Neural cell (in vitro differentiated cells): Measurements from ENCODE around the gene TMEM259.

Source experiments
- CTCF ChIP-seq: fragments of 450-650 bp; IDR thresholded peaks from 2 replicates; pipeline ENCODE4 v1.5.1; 2014; ENCODE audit warnings: antibody characterized with exemption, mild to moderate bottlenecking, moderate library complexity; ENCODE audit not compliant: poor library complexity, severe bottlenecking
- EP300 ChIP-seq: fragments of 450-650 bp; conservative IDR thresholded peaks from 2 replicates; pipeline ENCODE4 v1.6.1; 2014; ENCODE audit warnings: antibody characterized with exemption, mild to moderate bottlenecking, moderate library complexity; ENCODE audit not compliant: poor library complexity, severe bottlenecking
- EZH2 ChIP-seq: fragments of 200-600, 300-800 bp; shearing (Covaris generic), sonication (generic); IDR thresholded peaks from 2 replicates; pipeline ENCODE4 v1.6.1; 2014; ENCODE audit warnings: antibody characterized with exemption, low read length, borderline replicate concordance, mild to moderate bottlenecking; ENCODE audit not compliant: insufficient read depth, poor library complexity, severe bottlenecking
- MXI1 ChIP-seq: fragments of 450-650 bp; conservative IDR thresholded peaks from 2 replicates; pipeline ENCODE4 v1.6.1; 2014; ENCODE audit warnings: antibody characterized with exemption, mild to moderate bottlenecking; ENCODE audit not compliant: poor library complexity, severe bottlenecking
- POLR2AphosphoS5 ChIP-seq: IDR thresholded peaks from 2 replicates; pipeline ENCODE4 v1.6.1; 2012
- RAD21 ChIP-seq: fragments of 450-650 bp; conservative IDR thresholded peaks from 2 replicates; pipeline ENCODE4 v1.6.1; 2014; ENCODE audit warnings: antibody characterized with exemption, mild to moderate bottlenecking, moderate library complexity
- REST ChIP-seq: IDR thresholded peaks from 2 replicates; pipeline ENCODE4 v1.6.1; 2012; ENCODE audit warnings: borderline replicate concordance
- SMC3 ChIP-seq: fragments of 450-650 bp; conservative IDR thresholded peaks from 2 replicates; pipeline ENCODE4 v1.6.1; 2014; ENCODE audit warnings: antibody characterized with exemption, mild to moderate bottlenecking, moderate library complexity; ENCODE audit not compliant: poor library complexity
- TAF1 ChIP-seq: IDR thresholded peaks from 2 replicates; pipeline ENCODE4 v1.6.1; 2012; ENCODE audit warnings: low read depth

- TF ChIP-seq EZH2 (no peak), CTCF (no peak), MXI1 (no peak), EP300 (no peak), POLR2AphosphoS5 (no peak), RAD21 (no peak), TAF1 (no peak), REST (no peak), SMC3 (no peak)
These were observed 47.0 kb downstream of the TMEM259 start for GRCh38 chr19:973726-974563.
